Trophoblast cell (in vitro differentiated cells and primary cell): ENCODE data around the gene MANSC4.

Experiments used
- DNase-seq, 2 donors: peaks; one replicate each; pipeline ENCODE4 v3.0.0-alpha.2; 2016
- H2AFZ ChIP-seq: 2 replicates; pipeline ENCODE4 v1.6.1; 2013; ENCODE audit warnings: low read length, moderate library complexity, mild to moderate bottlenecking; ENCODE audit not compliant: insufficient read depth, poor library complexity
- H2AK5ac ChIP-seq: 2 replicates; pipeline ENCODE4 v1.6.1; 2013; ENCODE audit warnings: mild to moderate bottlenecking, low read length
- H2BK120ac ChIP-seq: 2 replicates; pipeline ENCODE4 v1.6.1; 2013; ENCODE audit warnings: low read length, mild to moderate bottlenecking, moderate library complexity; ENCODE audit not compliant: insufficient read depth, poor library complexity
- H2BK12ac ChIP-seq: 2 replicates; pipeline ENCODE4 v1.6.1; 2013; ENCODE audit warnings: mild to moderate bottlenecking, low read length, moderate library complexity
- H2BK5ac ChIP-seq: 2 replicates; pipeline ENCODE4 v1.6.1; 2013; ENCODE audit warnings: low read length, low read depth, moderate library complexity, mild to moderate bottlenecking; ENCODE audit not compliant: poor library complexity
- H3K14ac ChIP-seq: 2 replicates; pipeline ENCODE4 v1.6.1; 2013; ENCODE audit warnings: mild to moderate bottlenecking, low read length
- H3K18ac ChIP-seq: 2 replicates; pipeline ENCODE4 v1.6.1; 2013; ENCODE audit warnings: mild to moderate bottlenecking, low read length
- H3K23ac ChIP-seq: 2 replicates; pipeline ENCODE4 v1.6.1; 2013; ENCODE audit warnings: low read length
- H3K27ac ChIP-seq: 2 replicates; pipeline ENCODE4 v1.5.1; 2013; ENCODE audit warnings: low read depth, mild to moderate bottlenecking, inconsistent platforms, low read length, moderate library complexity
- H3K27me3 ChIP-seq: 2 replicates; pipeline ENCODE4 v1.6.1; 2013; ENCODE audit warnings: inconsistent platforms, mild to moderate bottlenecking, low read length, moderate library complexity; ENCODE audit not compliant: insufficient read depth
- H3K36me3 ChIP-seq, 2 experiments: 1 replicate in 1 of 2; 2 replicates in 1 of 2; pipeline ENCODE4 v1.6.1; 2013; ENCODE audit warnings: low read length in 2 of 2, mild to moderate bottlenecking in 2 of 2, moderate library complexity in 1 of 2; ENCODE audit not compliant: insufficient read depth in 2 of 2, control insufficient read depth in 1 of 2
- H3K4ac ChIP-seq: 2 replicates; pipeline ENCODE4 v1.6.1; 2013; ENCODE audit warnings: low read depth, mild to moderate bottlenecking, low read length, moderate library complexity
- H3K4me1 ChIP-seq, 2 experiments: 1 replicate in 1 of 2; 2 replicates in 1 of 2; pipeline ENCODE4 v1.6.1; 2013; ENCODE audit warnings: low read length in 2 of 2, mild to moderate bottlenecking in 2 of 2, moderate library complexity in 1 of 2; ENCODE audit not compliant: insufficient read depth in 2 of 2, control insufficient read depth in 1 of 2
- H3K4me2 ChIP-seq: 2 replicates; pipeline ENCODE4 v1.6.1; 2013; ENCODE audit warnings: inconsistent platforms, mild to moderate bottlenecking, low read length, moderate library complexity
- H3K4me3 ChIP-seq: 2 replicates; pipeline ENCODE4 v1.5.1; 2013; ENCODE audit warnings: mild to moderate bottlenecking, low read depth, low read length, inconsistent platforms
- H3K79me1 ChIP-seq: one replicate; pipeline ENCODE4 v1.6.1; 2013; ENCODE audit warnings: low read length
- H3K79me2 ChIP-seq: 2 replicates; pipeline ENCODE4 v1.6.1; 2013; ENCODE audit warnings: low read length, mild to moderate bottlenecking; ENCODE audit not compliant: control insufficient read depth, insufficient read depth, poor library complexity
- H3K9ac ChIP-seq: 2 replicates; pipeline ENCODE4 v1.6.1; 2013; ENCODE audit warnings: mild to moderate bottlenecking, low read length
- H3K9me3 ChIP-seq: 2 replicates; pipeline ENCODE4 v1.6.1; 2013; ENCODE audit warnings: low read depth, mild to moderate bottlenecking, control low read depth, inconsistent platforms, low read length; ENCODE audit not compliant: insufficient read depth
- H4K12ac ChIP-seq: 2 replicates; pipeline ENCODE4 v1.6.1; 2013; ENCODE audit warnings: low read depth, mild to moderate bottlenecking, low read length, moderate library complexity
- H4K8ac ChIP-seq: 2 replicates; pipeline ENCODE4 v1.6.1; 2013; ENCODE audit warnings: low read depth, mild to moderate bottlenecking, low read length, moderate library complexity
- H4K91ac ChIP-seq: one replicate; pipeline ENCODE4 v1.6.1; 2013; ENCODE audit warnings: low read depth, mild to moderate bottlenecking, low read length, moderate library complexity
- WGBS: extraction: QIAGEN DNeasy Blood & Tissue Kit; methylation state at CpG from one replicate; pipeline ENCODE4 v1.1.7; 2013; ENCODE audit warnings: missing lambda C conversion rate; ENCODE audit not compliant: insufficient read length, insufficient coverage; ENCODE audit errors: extremely low coverage; 5-methylcytosine and 5-hydroxymethylcytosine counted together

Gene MANSC4

GRCh38 chr12:27801630-27802029 lies 21.6 kb upstream of the MANSC4 start:
- no peaks in the 10 kb centered on the region for H3K79me2 ChIP-seq
- peaks cover 6 to 13% of the 10 kb centered on the region in 2 experiments for H3K36me3 ChIP-seq
- no peak overlapping the region for H2AK5ac ChIP-seq
- H3K79me1 ChIP-seq: no peaks in the 10 kb centered on the region
- H3K4ac ChIP-seq: no peak overlapping the region
- no peaks in the 10 kb centered on the region for H3K4me1 ChIP-seq
- no peak overlapping the region for H3K9ac ChIP-seq
- WGBS: no CpG with 5 or more reads among the region's 5 CpGs
- no peak overlapping the region for H3K23ac ChIP-seq
- H3K14ac ChIP-seq: no peak overlapping the region
- no peak overlapping the region for H3K4me2 ChIP-seq
- H3K9me3 ChIP-seq: peaks cover 3% of the 10 kb centered on the region
- H2BK5ac ChIP-seq: no peak overlapping the region
- H4K91ac ChIP-seq: no peak overlapping the region
- no peak overlapping the region for H3K4me3 ChIP-seq
- no peak for DNase-seq
- H3K18ac ChIP-seq: no peak overlapping the region
- H2AFZ ChIP-seq: no peak overlapping the region
- H3K27ac ChIP-seq: no peak overlapping the region
- no peak overlapping the region for H2BK12ac ChIP-seq
- no peaks in the 10 kb centered on the region for H3K27me3 ChIP-seq
- H4K8ac ChIP-seq: no peak overlapping the region
- H4K12ac ChIP-seq: no peak overlapping the region
- H2BK120ac ChIP-seq: no peak overlapping the region

GRCh38 chr12:27800819-27801218 lies 20.8 kb upstream of the MANSC4 start:
- Histone ChIP-seq H4K91ac (no peak overlapping the region), H3K36me3 (peaks cover 8 to 18% of the 10 kb centered on the region in 2 experiments), H3K9me3 (peaks cover 3% of the 10 kb centered on the region), H4K12ac (no peak overlapping the region), H3K9ac (no peak overlapping the region), H3K27me3 (no peaks in the 10 kb centered on the region), H3K79me2 (no peaks in the 10 kb centered on the region), H2AK5ac (no peak overlapping the region), H2BK12ac (no peak overlapping the region), H3K4me1 (no peaks in the 10 kb centered on the region), H3K27ac (no peak overlapping the region), H2AFZ (no peak overlapping the region), H3K4me2 (no peak overlapping the region), H2BK120ac (no peak overlapping the region), H3K23ac (no peak overlapping the region), H3K79me1 (no peaks in the 10 kb centered on the region), H2BK5ac (no peak overlapping the region), H3K18ac (no peak overlapping the region), H3K4me3 (no peak overlapping the region), H3K14ac (no peak overlapping the region), H4K8ac (no peak overlapping the region), H3K4ac (no peak overlapping the region)
- DNase-seq: no peak
- no CpG with 5 or more reads among the region's 3 CpGs for WGBS

- Histone ChIP-seq H3K14ac (no peak overlapping the region), H3K27ac (no peak overlapping the region), H3K4me2 (no peak overlapping the region), H3K4ac (no peak overlapping the region), H3K9me3 (peaks cover 3% of the 10 kb centered on the region), H3K79me1 (no peaks in the 10 kb centered on the region), H4K12ac (no peak overlapping the region), H2BK5ac (no peak overlapping the region), H3K27me3 (no peaks in the 10 kb centered on the region), H3K23ac (no peak overlapping the region), H3K4me3 (no peak overlapping the region), H2AFZ (no peak overlapping the region), H3K79me2 (no peaks in the 10 kb centered on the region), H3K4me1 (no peaks in the 10 kb centered on the region), H2BK120ac (no peak overlapping the region), H3K18ac (no peak overlapping the region), H3K36me3 (peaks cover 9 to 33% of the 10 kb centered on the region in 2 experiments), H2BK12ac (no peak overlapping the region), H4K8ac (no peak overlapping the region), H2AK5ac (no peak overlapping the region), H3K9ac (no peak overlapping the region), H4K91ac (no peak overlapping the region)
- DNase-seq: no peak
- WGBS: no CpG with 5 or more reads among the region's 24 CpGs
Observed at GRCh38 chr12:27797301-27798025, 17.4 kb upstream of the MANSC4 start.

- H2BK120ac ChIP-seq: no peak overlapping the region
- no peaks in the 10 kb centered on the region for H3K4me1 ChIP-seq
- H3K14ac ChIP-seq: no peak overlapping the region
- H2AFZ ChIP-seq: no peak overlapping the region
- peaks cover 15 to 44% of the 10 kb centered on the region in 2 experiments for H3K36me3 ChIP-seq
- H4K91ac ChIP-seq: no peak overlapping the region
- no peak overlapping the region for H3K18ac ChIP-seq
- H2BK5ac ChIP-seq: no peak overlapping the region
- H3K4ac ChIP-seq: no peak overlapping the region
- no peak overlapping the region for H3K27ac ChIP-seq
- H4K8ac ChIP-seq: no peak overlapping the region
- no peak overlapping the region for H3K9ac ChIP-seq
- DNase-seq: no peak
- no peaks in the 10 kb centered on the region for H3K79me1 ChIP-seq
- H3K4me3 ChIP-seq: no peak overlapping the region
- no peaks in the 10 kb centered on the region for H3K79me2 ChIP-seq
- WGBS: no CpG with 5 or more reads among the region's 7 CpGs
- no peak overlapping the region for H2BK12ac ChIP-seq
- H4K12ac ChIP-seq: no peak overlapping the region
- H2AK5ac ChIP-seq: no peak overlapping the region
- no peak overlapping the region for H3K23ac ChIP-seq
- H3K27me3 ChIP-seq: no peaks in the 10 kb centered on the region
- H3K4me2 ChIP-seq: no peak overlapping the region
- H3K9me3 ChIP-seq: peaks cover 3% of the 10 kb centered on the region
Observed at GRCh38 chr12:27796128-27796527, 16.1 kb upstream of the MANSC4 start.
